Neural crest cell (in vitro differentiated cells): ENCODE measurements around the gene CTNNA3. TPM values are rescaled to one million over a fixed set of nuclear protein-coding genes. Genes with fewer than 3 reads are reported as not detected.

Source experiments
- DNase-seq: peaks from one replicate; pipeline ENCODE4 v3.0.0; 2021; ENCODE audit warnings: low read depth, mixed read lengths, low spot score
- H3K27ac Mint-ChIP-seq: one replicate; pipeline ENCODE4 v1.8.0; 2021; ENCODE audit warnings: mild to moderate bottlenecking, mixed read lengths; ENCODE audit not compliant: unreplicated experiment
- H3K27me3 Mint-ChIP-seq: 2 replicates; pipeline ENCODE4 v1.8.0; 2021; ENCODE audit warnings: low read depth, mild to moderate bottlenecking, mixed read lengths
- H3K36me3 Mint-ChIP-seq: 2 replicates; pipeline ENCODE4 v1.8.0; 2021; ENCODE audit warnings: low read depth, mild to moderate bottlenecking, mixed read lengths
- H3K4me1 Mint-ChIP-seq: 2 replicates; pipeline ENCODE4 v1.8.0; 2021; ENCODE audit warnings: mixed read lengths
- H3K4me3 Mint-ChIP-seq: one replicate; pipeline ENCODE4 v1.8.0; 2021; ENCODE audit warnings: mild to moderate bottlenecking, mixed read lengths
- H3K9me3 Mint-ChIP-seq: 2 replicates; pipeline ENCODE4 v1.8.0; 2021; ENCODE audit warnings: mixed read lengths
- CTCF ChIP-seq: fragments of 200-600 bp; sonication (generic); conservative IDR thresholded peaks from 2 replicates; pipeline ENCODE4 v1.5.0; 2021; ENCODE audit warnings: antibody characterized with exemption, mild to moderate bottlenecking
- total RNA-seq: library from RNA; stranded (reverse); gene quantifications from 2 replicates; pipeline ENCODE4 v1.2.1, GENCODE V29; 2021

Gene CTNNA3
- total RNA-seq, 1 donor from 2014 or later = 4.7 TPM

- Mint-ChIP-seq H3K27ac (no peak overlapping the region), H3K36me3 (no peaks in the 10 kb centered on the region), H3K4me1 (peaks cover 15% of the 10 kb centered on the region), H3K4me3 (no peak overlapping the region), H3K9me3 (no peaks in the 10 kb centered on the region), H3K27me3 (no peaks in the 10 kb centered on the region)
- TF ChIP-seq CTCF = no peak
- DNase-seq = no peak
These were observed 1373.2 kb downstream of the CTNNA3 start for GRCh38 chr10:66322777-66323176.

GRCh38 chr10:66321723-66322665, 1374.0 kb downstream of the CTNNA3 start:
- Mint-ChIP-seq H3K27me3 (no peaks in the 10 kb centered on the region), H3K9me3 (no peaks in the 10 kb centered on the region), H3K4me3 (no peak overlapping the region), H3K4me1 (peaks cover 15% of the 10 kb centered on the region), H3K27ac (no peak overlapping the region), H3K36me3 (no peaks in the 10 kb centered on the region)
- no peak for DNase-seq
- no peak for TF ChIP-seq CTCF

GRCh38 chr10:66318761-66319160, 1377.2 kb downstream of the CTNNA3 start:
- no peaks in the 10 kb centered on the region for H3K9me3 Mint-ChIP-seq
- DNase-seq = no peak
- no peak overlapping the region for H3K4me3 Mint-ChIP-seq
- no peaks in the 10 kb centered on the region for H3K27me3 Mint-ChIP-seq
- TF ChIP-seq CTCF = no peak
- peaks cover 15% of the 10 kb centered on the region for H3K4me1 Mint-ChIP-seq
- no peak overlapping the region for H3K27ac Mint-ChIP-seq
- H3K36me3 Mint-ChIP-seq = no peaks in the 10 kb centered on the region

- H3K27me3 Mint-ChIP-seq = no peaks in the 10 kb centered on the region
- no peak overlapping the region for H3K27ac Mint-ChIP-seq
- no peak for DNase-seq
- H3K36me3 Mint-ChIP-seq = no peaks in the 10 kb centered on the region
- no peak overlapping the region for H3K4me3 Mint-ChIP-seq
- H3K9me3 Mint-ChIP-seq = no peaks in the 10 kb centered on the region
- no peaks in the 10 kb centered on the region for H3K4me1 Mint-ChIP-seq
- peak; percentile 25 for TF ChIP-seq CTCF
These were observed 1388.2 kb downstream of the CTNNA3 start for GRCh38 chr10:66307826-66308225.

- Mint-ChIP-seq H3K36me3 (no peaks in the 10 kb centered on the region), H3K4me3 (no peak overlapping the region)
These were observed 1394.9 kb downstream of the CTNNA3 start for GRCh38 chr10:66301078-66301477.

More at GRCh38 chr10:66301078-66301477, 1394.9 kb downstream of the CTNNA3 start:
- Mint-ChIP-seq H3K27me3 (no peaks in the 10 kb centered on the region), H3K27ac (no peak overlapping the region), H3K4me1 (no peaks in the 10 kb centered on the region), H3K9me3 (no peaks in the 10 kb centered on the region)
- no peak for TF ChIP-seq CTCF
- no peak for DNase-seq
